Esophagus (tissue), 2 donors: ENCODE results near the gene ERC2. TPM values are rescaled to one million over a fixed set of nuclear protein-coding genes. Genes with fewer than 3 reads are reported as not detected.

Experiments used
- H3K27ac ChIP-seq, 2 donors: one replicate each; pipeline ENCODE4 v1.5.1; 2013; ENCODE audit warnings: low read depth in 2 of 2, mild to moderate bottlenecking in 2 of 2, inconsistent platforms in 1 of 2, low read length in 1 of 2, moderate library complexity in 1 of 2
- H3K27me3 ChIP-seq, 2 donors: one replicate each; pipeline ENCODE4 v1.6.1; 2013; ENCODE audit warnings: low read length in 2 of 2, control low read depth in 1 of 2, mild to moderate bottlenecking in 1 of 2; ENCODE audit not compliant: insufficient read depth in 2 of 2, control insufficient read depth in 1 of 2
- H3K36me3 ChIP-seq, 2 donors: one replicate each; pipeline ENCODE4 v1.6.1; 2013; ENCODE audit warnings: low read length in 1 of 2; ENCODE audit not compliant: control insufficient read depth in 2 of 2, insufficient read depth in 2 of 2
- H3K4me1 ChIP-seq, 2 donors: one replicate each; pipeline ENCODE4 v1.6.1; 2013; ENCODE audit warnings: low read length in 1 of 2; ENCODE audit not compliant: control insufficient read depth in 2 of 2, insufficient read depth in 2 of 2
- H3K4me3 ChIP-seq, 2 donors: one replicate each; pipeline ENCODE4 v1.5.1; 2013; ENCODE audit warnings: low read length in 2 of 2, mild to moderate bottlenecking in 2 of 2, low read depth in 1 of 2, moderate library complexity in 1 of 2
- H3K9me3 ChIP-seq, 2 donors: one replicate each; pipeline ENCODE4 v1.6.1; 2013; ENCODE audit warnings: mild to moderate bottlenecking in 2 of 2, low read depth in 1 of 2, low read length in 1 of 2, moderate library complexity in 1 of 2; ENCODE audit not compliant: control insufficient read depth in 2 of 2, insufficient read depth in 1 of 2
- WGBS, 2 donors: extraction: QIAGEN DNeasy Blood & Tissue Kit; methylation state at CpG; one replicate each; pipeline ENCODE4 v1.1.7; 2013; 5-methylcytosine and 5-hydroxymethylcytosine counted together
- polyA plus RNA-seq, 2 donors: library from polyadenylated mRNA; stranded (reverse); fragments of 200-250 nt; gene quantifications; one replicate each; pipeline ENCODE4 v1.2.3, GENCODE V29; 2013
- donor health status: healthy with polysubstance abuse.
- donor health status: Bipolar disorder and iron deficiency.

The ERC2 gene
- polyA plus RNA-seq, 2 donors = 0.18 to 0.20 TPM

DNA sequence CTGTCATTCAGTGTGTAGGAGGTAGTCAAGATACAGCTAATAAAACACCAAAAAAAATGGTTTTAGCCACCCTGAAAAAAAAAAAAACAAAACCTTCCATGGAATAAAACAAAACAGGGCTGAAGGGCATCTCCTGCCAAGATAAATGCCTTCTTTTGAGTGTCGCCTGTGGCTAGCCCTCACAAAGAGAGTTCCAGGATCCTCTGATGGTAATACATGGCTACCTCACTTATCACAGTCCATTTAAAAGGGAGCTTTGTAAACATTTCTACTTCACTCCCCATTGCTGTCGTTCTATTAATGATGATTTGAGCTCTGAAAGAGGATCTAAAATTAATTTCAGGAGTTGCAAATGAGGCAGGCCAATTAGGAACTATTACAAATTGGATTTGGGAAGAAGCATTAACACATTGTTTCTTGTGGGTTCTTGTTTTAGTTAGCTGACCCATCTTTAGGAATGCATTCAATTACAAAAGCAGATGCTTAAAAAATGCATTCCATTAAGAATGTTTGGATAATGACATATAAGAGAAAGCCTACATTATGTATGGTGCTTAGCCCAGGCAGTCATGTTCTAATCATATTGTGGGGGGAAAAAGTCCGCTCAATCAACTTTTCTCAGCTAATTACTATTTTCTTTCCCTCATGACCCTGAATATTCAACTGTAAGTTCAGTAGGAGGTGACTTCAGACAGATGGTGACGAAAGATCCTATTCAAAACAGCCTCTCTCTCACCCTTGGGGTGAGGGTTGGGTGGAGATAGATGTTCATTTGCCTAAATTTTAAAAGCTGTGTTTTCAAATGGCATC is 726.0 kb downstream of the ERC2 start:
- Histone ChIP-seq H3K36me3 (no peaks in the 10 kb centered on the region), H3K4me3 (no peak overlapping the region), H3K27ac (no peak overlapping the region), H3K27me3 (no peaks in the 10 kb centered on the region), H3K4me1 (no peaks in the 10 kb centered on the region), H3K9me3 (no peaks in the 10 kb centered on the region)
- 75 to 77% methylated on average over 4 of the region's 4 CpGs for WGBS, 2 donors

DNA sequence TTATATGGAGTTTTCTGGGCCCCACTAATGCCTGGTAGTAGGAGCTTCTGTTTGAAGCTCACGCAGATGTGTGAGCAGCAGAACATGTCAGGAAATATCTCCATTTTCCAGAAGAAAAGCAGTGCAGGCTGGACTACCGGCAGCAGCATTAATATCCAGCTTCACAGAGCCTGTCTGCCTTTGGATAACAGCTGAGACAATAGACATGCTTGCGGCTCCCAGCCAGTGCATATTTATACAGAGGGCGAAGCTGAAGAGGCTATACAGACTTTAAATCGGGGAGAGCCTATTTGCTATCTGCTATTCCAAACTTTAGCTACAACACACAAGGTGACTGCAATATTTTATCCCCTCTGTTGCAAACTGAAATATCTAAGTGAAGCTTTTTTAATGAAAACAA is 731.1 kb downstream of the ERC2 start:
- Histone ChIP-seq H3K27me3 (no peaks in the 10 kb centered on the region), H3K9me3 (no peaks in the 10 kb centered on the region), H3K36me3 (no peaks in the 10 kb centered on the region), H3K27ac (no peak overlapping the region), H3K4me3 (no peak overlapping the region), H3K4me1 (no peaks in the 10 kb centered on the region)
- WGBS, 2 donors = 75 to 77% methylated on average over 5 of the region's 5 CpGs

DNA sequence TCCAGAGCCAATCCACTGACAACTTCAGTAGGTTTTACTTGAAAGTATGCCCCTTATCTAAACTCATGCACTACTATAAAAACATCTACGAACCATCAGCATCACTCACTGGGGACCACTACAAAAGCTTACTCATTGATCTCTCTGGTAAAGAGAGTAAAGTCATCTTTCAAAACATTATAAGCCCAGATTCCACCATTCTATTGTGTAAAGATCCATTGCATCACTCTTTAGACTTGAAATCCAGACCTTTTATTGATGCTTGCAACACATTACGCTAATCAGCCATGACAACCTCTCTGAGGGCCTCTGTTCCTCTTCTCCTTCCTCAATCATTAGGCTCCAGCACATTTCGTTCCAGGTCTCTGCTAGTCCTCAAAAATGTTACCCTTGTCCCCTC is 732.3 kb downstream of the ERC2 start:
- H3K36me3 ChIP-seq = no peaks in the 10 kb centered on the region
- 83 to 88% methylated on average over 3 of the region's 3 CpGs for WGBS, 2 donors
- H3K9me3 ChIP-seq = no peaks in the 10 kb centered on the region
- H3K4me1 ChIP-seq = no peaks in the 10 kb centered on the region
- H3K27ac ChIP-seq = no peak overlapping the region
- no peaks in the 10 kb centered on the region for H3K27me3 ChIP-seq
- H3K4me3 ChIP-seq = no peak overlapping the region

DNA sequence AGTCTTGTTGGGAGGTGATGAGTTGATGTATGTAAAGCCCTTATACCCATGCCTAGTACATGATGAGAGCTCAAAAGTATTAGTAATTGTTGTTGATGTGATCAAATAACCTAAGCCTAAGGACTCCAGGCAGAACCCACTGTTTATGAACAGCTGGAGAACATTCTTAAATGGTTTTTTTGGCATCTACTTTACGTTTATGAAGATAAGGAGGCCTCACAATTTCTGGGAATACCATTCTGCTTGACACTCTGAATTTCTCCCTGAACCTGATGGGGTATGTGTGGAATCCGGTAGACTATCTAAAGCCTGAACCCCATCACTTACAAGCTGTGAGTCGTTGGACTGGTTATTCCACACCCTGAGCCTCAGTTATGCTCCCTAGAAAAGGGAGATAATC is 736.5 kb downstream of the ERC2 start:
- H3K27ac ChIP-seq = no peak overlapping the region
- no peaks in the 10 kb centered on the region for H3K9me3 ChIP-seq
- no peaks in the 10 kb centered on the region for H3K36me3 ChIP-seq
- H3K27me3 ChIP-seq = no peaks in the 10 kb centered on the region
- H3K4me1 ChIP-seq = no peaks in the 10 kb centered on the region
- H3K4me3 ChIP-seq = no peak overlapping the region
- WGBS, 2 donors = 55 to 68% methylated on average over 3 of the region's 3 CpGs

- Histone ChIP-seq H3K4me1 (no peaks in the 10 kb centered on the region), H3K27ac (no peak overlapping the region), H3K4me3 (no peak overlapping the region), H3K27me3 (no peaks in the 10 kb centered on the region), H3K9me3 (no peaks in the 10 kb centered on the region), H3K36me3 (no peaks in the 10 kb centered on the region)
- whole genome bisulfite sequencing, 2 donors = 82% methylated on average over 7 of the region's 7 CpGs
Observed at GRCh38 chr3:55729546-55729945, 738.7 kb downstream of the ERC2 start.

DNA sequence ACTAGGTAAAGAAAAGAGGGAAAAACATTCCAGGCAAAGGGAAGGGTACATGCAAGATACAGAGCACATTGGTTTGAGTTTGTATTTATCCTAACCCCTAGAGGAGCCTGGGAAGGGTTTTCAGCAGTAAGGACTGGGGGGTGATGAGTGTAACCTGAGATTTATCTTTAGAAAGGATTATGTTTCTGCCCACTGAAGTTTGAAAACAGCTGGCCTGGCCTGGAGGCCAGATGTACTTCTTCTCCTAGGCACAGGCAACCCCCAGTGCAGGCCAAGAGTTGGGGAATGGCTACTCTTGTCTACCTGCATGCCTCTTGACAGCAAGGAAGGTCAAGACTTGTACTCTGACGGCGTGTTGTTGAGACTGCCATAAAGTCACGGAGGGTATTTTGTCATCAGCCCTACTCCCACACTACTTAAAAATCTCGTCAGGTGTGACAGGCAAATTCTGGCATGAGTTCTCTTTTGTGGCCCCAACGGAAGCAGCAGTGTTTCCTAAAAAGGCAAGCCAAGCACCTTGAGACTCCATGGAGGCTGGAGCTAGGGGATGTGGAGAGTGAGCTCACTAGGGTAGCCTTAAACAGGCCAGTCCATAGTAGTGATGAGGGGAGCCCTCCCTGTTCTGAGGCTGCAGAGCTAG is 739.7 kb downstream of the ERC2 start:
- Histone ChIP-seq H3K9me3 (no peaks in the 10 kb centered on the region), H3K4me3 (no peak overlapping the region), H3K36me3 (no peaks in the 10 kb centered on the region), H3K27me3 (no peaks in the 10 kb centered on the region), H3K27ac (no peak overlapping the region), H3K4me1 (no peaks in the 10 kb centered on the region)
- WGBS, 2 donors = 88 to 89% methylated on average over 5 of the region's 5 CpGs

DNA sequence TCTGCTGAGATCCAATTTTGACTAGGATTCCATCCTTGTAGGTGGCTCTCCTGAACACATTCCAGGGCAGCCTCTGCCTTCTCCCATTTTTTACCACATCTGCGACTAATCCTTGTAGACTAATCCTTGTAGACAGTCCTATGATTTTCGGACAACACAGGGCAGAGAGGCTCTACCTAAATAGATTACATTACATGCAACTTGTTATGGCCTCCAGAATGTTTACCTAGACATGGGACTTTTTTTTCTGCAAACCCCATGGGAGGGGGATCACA is 741.8 kb downstream of the ERC2 start:
- no peaks in the 10 kb centered on the region for H3K4me1 ChIP-seq
- no peaks in the 10 kb centered on the region for H3K36me3 ChIP-seq
- no peaks in the 10 kb centered on the region for H3K9me3 ChIP-seq
- H3K27ac ChIP-seq = no peak overlapping the region
- no peak overlapping the region for H3K4me3 ChIP-seq
- H3K27me3 ChIP-seq = no peaks in the 10 kb centered on the region
- WGBS, 2 donors = 91% methylated on average over 2 of the region's 2 CpGs

GRCh38 chr3:55725681-55726500 is 742.4 kb downstream of the ERC2 start:
- Histone ChIP-seq H3K36me3 (no peaks in the 10 kb centered on the region), H3K4me1 (no peaks in the 10 kb centered on the region), H3K4me3 (no peak overlapping the region), H3K27ac (no peak overlapping the region), H3K27me3 (no peaks in the 10 kb centered on the region), H3K9me3 (no peaks in the 10 kb centered on the region)
- WGBS, 2 donors = 51 to 57% methylated on average over 3 of the region's 3 CpGs

DNA sequence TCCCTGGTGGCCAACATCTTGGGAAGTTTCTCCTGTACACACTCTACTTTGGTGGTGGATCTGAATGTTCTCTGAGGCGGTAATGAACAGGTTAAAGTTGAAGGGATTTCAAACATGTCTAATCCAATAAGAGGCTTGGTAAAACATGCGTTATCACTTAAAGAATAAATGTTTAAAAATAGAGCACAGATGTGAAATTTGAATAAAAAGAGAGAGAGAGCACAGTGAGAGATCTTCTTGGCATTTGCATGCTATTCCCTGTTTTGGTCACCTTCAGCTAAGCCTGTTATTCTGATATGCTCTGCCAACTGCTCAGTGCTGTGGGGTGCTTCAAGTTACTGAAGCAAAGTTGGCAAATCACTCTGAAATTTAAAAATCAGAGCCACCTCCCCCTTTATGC is 743.4 kb downstream of the ERC2 start:
- Histone ChIP-seq H3K36me3 (no peaks in the 10 kb centered on the region), H3K9me3 (no peaks in the 10 kb centered on the region)

More for the DNA sequence above, 743.4 kb downstream of the ERC2 start:
- Histone ChIP-seq H3K4me3 (no peak overlapping the region), H3K27me3 (no peaks in the 10 kb centered on the region), H3K4me1 (no peaks in the 10 kb centered on the region), H3K27ac (no peak overlapping the region)
- 57% methylated on average over 2 of the region's 2 CpGs for WGBS, 2 donors
